KBM-7 (cell line): ENCODE results near the gene GNAO1.

Experiments used
- DNase-seq: peaks from one replicate; pipeline ENCODE4 v3.0.0-alpha.2; 2015
- in situ Hi-C: fragments of 300-500 bp; cut with MboI; formaldehyde crosslinking; loops from 2 replicates; pipeline ENCODE4 v1.14.3; 2020; ENCODE audit warnings: low sequenced_read_pairs, low pct_unique_long_range_greater_than_20kb, mixed read lengths

Gene GNAO1

GRCh38 chr16:56399047-56399446 lies 207.8 kb downstream of the GNAO1 start:
- in situ Hi-C loops = no loop called here
- DNase-seq = no peak

- no peak for DNase-seq
- in situ Hi-C loops = no loop called here
Measured at GRCh38 chr16:56399486-56399885, 208.2 kb downstream of the GNAO1 start.

- in situ Hi-C loops = no loop called here
- no peak for DNase-seq
Measured at GRCh38 chr16:56400458-56400857, 209.2 kb downstream of the GNAO1 start.

- in situ Hi-C loops = no loop called here
- peak; percentile 27 for DNase-seq
Measured at GRCh38 chr16:56401482-56401881, 210.2 kb downstream of the GNAO1 start.

- in situ Hi-C loops = no loop called here
- DNase-seq = peak; percentile 48
Measured at GRCh38 chr16:56405977-56406672, 214.8 kb downstream of the GNAO1 start.
